HEK293 (cell line): ENCODE measurements around the gene WDR4.
A peak's percentile ranks its signal among the peaks of the same experiment; 100 is the strongest.

Experiments
- CTCF ChIA-PET: fragments of 350-600 bp; formaldehyde crosslinking; extraction: SDS; loops from one replicate; lab custom pipeline; 2021; ENCODE audit warnings: antibody characterized with exemption; lab: Yijun Ruan, JAX
- POLR2A ChIA-PET: fragments of 300-600 bp; formaldehyde crosslinking; extraction: SDS; loops from one replicate; lab custom pipeline; 2020; ENCODE audit warnings: antibody characterized with exemption, inconsistent platforms; lab: Yijun Ruan, JAX
- H3K27ac ChIP-seq: fragments of 200-500 bp; sonication (Bioruptor generic); 2 replicates; pipeline ENCODE4 v1.5.1; 2014; ENCODE audit warnings: low read depth, low read length, control low read depth, inconsistent platforms; ENCODE audit errors: extremely low read depth
- H3K36me3 ChIP-seq, 2 experiments: fragments of 200-500 bp in 1 of 2; sonication (Bioruptor generic) in 1 of 2; 1 replicate in 1 of 2; 2 replicates in 1 of 2; pipeline ENCODE4 v1.5.1; 2014 to 2017; ENCODE audit warnings: inconsistent platforms in 2 of 2, low read length in 2 of 2; ENCODE audit not compliant: control insufficient read depth in 2 of 2, insufficient read depth in 1 of 2
- H3K4me1 ChIP-seq: fragments of 200-500 bp; sonication (Bioruptor generic); 2 replicates; pipeline ENCODE4 v1.5.1; 2014; ENCODE audit warnings: mild to moderate bottlenecking, low read length, inconsistent platforms; ENCODE audit not compliant: control insufficient read depth, insufficient read depth
- H3K4me3 ChIP-seq: 2 replicates; pipeline ENCODE4 v1.5.1; 2011; ENCODE audit warnings: low read depth, mild to moderate bottlenecking, control low read depth, low read length, moderate library complexity
- H3K9me3 ChIP-seq: fragments of 200-500 bp; sonication (Bioruptor generic); 2 replicates; pipeline ENCODE4 v1.5.1; 2014; ENCODE audit warnings: low read depth, low read length, inconsistent platforms; ENCODE audit not compliant: control insufficient read depth, insufficient read depth
- IKZF3 ChIP-seq: fragments of 450-650 bp; IDR thresholded peaks from 2 replicates; pipeline ENCODE4 v1.5.0; 2018; ENCODE audit warnings: missing biosample characterization, mild to moderate bottlenecking, missing genetic modification characterization, moderate library complexity
- PATZ1 ChIP-seq: fragments of 450-650 bp; formaldehyde crosslinking; IDR thresholded peaks from 2 replicates; pipeline ENCODE4 v1.5.1; 2016; ENCODE audit warnings: missing biosample characterization, missing genetic modification characterization
- PRDM2 ChIP-seq: fragments of 450-650 bp; formaldehyde crosslinking; IDR thresholded peaks from 2 replicates; pipeline ENCODE4 v1.5.1; 2016; ENCODE audit warnings: missing biosample characterization, missing genetic modification characterization, borderline replicate concordance
- PRDM4 ChIP-seq: fragments of 450-650 bp; formaldehyde crosslinking; IDR thresholded peaks from 2 replicates; pipeline ENCODE4 v1.5.1; 2017; ENCODE audit warnings: missing biosample characterization, missing genetic modification characterization
- WT1 ChIP-seq: fragments of 450-650 bp; formaldehyde crosslinking; IDR thresholded peaks from 2 replicates; pipeline ENCODE4 v1.5.1; 2016; ENCODE audit warnings: missing biosample characterization, missing genetic modification characterization
- ZNF112 ChIP-seq: fragments of 450-650 bp; formaldehyde crosslinking; IDR thresholded peaks from 2 replicates; pipeline ENCODE4 v1.5.0; 2017; ENCODE audit warnings: missing biosample characterization, missing genetic modification characterization
- ZNF132 ChIP-seq: fragments of 450-650 bp; formaldehyde crosslinking; IDR thresholded peaks from 2 replicates; pipeline ENCODE4 v1.5.1; 2017; ENCODE audit warnings: missing biosample characterization, missing genetic modification characterization, borderline replicate concordance
- ZNF169 ChIP-seq: fragments of 450-650 bp; formaldehyde crosslinking; IDR thresholded peaks from 2 replicates; pipeline ENCODE4 v1.5.1; 2016; ENCODE audit warnings: missing biosample characterization, missing genetic modification characterization
- ZNF18 ChIP-seq: fragments of 450-650 bp; formaldehyde crosslinking; IDR thresholded peaks from 2 replicates; pipeline ENCODE4 v1.5.1; 2016; ENCODE audit warnings: missing biosample characterization, missing genetic modification characterization
- ZNF221 ChIP-seq: fragments of 450-650 bp; formaldehyde crosslinking; IDR thresholded peaks from 2 replicates; pipeline ENCODE4 v1.5.1; 2017; ENCODE audit warnings: missing biosample characterization, missing genetic modification characterization, borderline replicate concordance
- ZNF239 ChIP-seq: fragments of 450-650 bp; formaldehyde crosslinking; IDR thresholded peaks from 2 replicates; pipeline ENCODE4 v1.5.1; 2016; ENCODE audit warnings: missing biosample characterization, missing genetic modification characterization
- ZNF266 ChIP-seq: fragments of 450-650 bp; formaldehyde crosslinking; IDR thresholded peaks from 2 replicates; pipeline ENCODE4 v1.5.1; 2016; ENCODE audit warnings: missing biosample characterization, missing genetic modification characterization, low read depth
- ZNF404 ChIP-seq: fragments of 450-650 bp; formaldehyde crosslinking; IDR thresholded peaks from 2 replicates; pipeline ENCODE4 v1.5.1; 2017; ENCODE audit warnings: missing biosample characterization, missing genetic modification characterization
- ZNF521 ChIP-seq: fragments of 450-650 bp; formaldehyde crosslinking; IDR thresholded peaks from 2 replicates; pipeline ENCODE4 v1.5.1; 2017; ENCODE audit warnings: missing biosample characterization, mild to moderate bottlenecking, missing genetic modification characterization
- ZNF621 ChIP-seq: fragments of 450-650 bp; formaldehyde crosslinking; IDR thresholded peaks from 2 replicates; pipeline ENCODE4 v1.5.1; 2017; ENCODE audit warnings: missing biosample characterization, missing genetic modification characterization
- ZNF660 ChIP-seq: fragments of 450-650 bp; IDR thresholded peaks from 2 replicates; pipeline ENCODE4 v1.5.1; 2018; ENCODE audit warnings: missing biosample characterization, mild to moderate bottlenecking, missing genetic modification characterization
- ZNF664 ChIP-seq: fragments of 450-650 bp; formaldehyde crosslinking; IDR thresholded peaks from 2 replicates; pipeline ENCODE4 v1.5.1; 2016; ENCODE audit warnings: missing biosample characterization, missing genetic modification characterization
- ZNF776 ChIP-seq: fragments of 450-650 bp; formaldehyde crosslinking; IDR thresholded peaks from 2 replicates; pipeline ENCODE4 v1.5.0; 2017; ENCODE audit warnings: missing biosample characterization, missing genetic modification characterization, borderline replicate concordance
- ZSCAN5A ChIP-seq: fragments of 450-650 bp; formaldehyde crosslinking; IDR thresholded peaks from 2 replicates; pipeline ENCODE4 v1.5.1; 2016; ENCODE audit warnings: missing biosample characterization, missing genetic modification characterization

The WDR4 gene

GRCh38 chr21:42841156-42841915 lies 38.0 kb downstream of the WDR4 start (continued):
- TF ChIP-seq PATZ1 (tag by site-specific recombination) (no peak), ZNF112 (no peak), ZNF664 (no peak), ZNF621 (no peak), ZNF404 (no peak), PRDM4 (no peak), ZNF132 (tag by site-specific recombination) (no peak), ZNF221 (tag by site-specific recombination) (no peak)

GRCh38 chr21:42840411-42841155 lies 38.8 kb downstream of the WDR4 start:
- Histone ChIP-seq H3K27ac (no peak overlapping the region), H3K4me1 (no peaks in the 10 kb centered on the region), H3K4me3 (no peak overlapping the region), H3K36me3 (peaks cover 31 to 57% of the 10 kb centered on the region in 2 experiments), H3K9me3 (no peaks in the 10 kb centered on the region)
- ChIA-PET CTCF (no interaction called here), POLR2A (no interaction called here)
- TF ChIP-seq PRDM2 = no peak
- TF ChIP-seq IKZF3 (tag by site-specific recombination) = no peak
- no peak for TF ChIP-seq ZNF521 (tag by site-specific recombination)
- peak; percentile 95 for TF ChIP-seq ZNF18
- no peak for TF ChIP-seq ZNF660 (tag by site-specific recombination)
- TF ChIP-seq ZNF239 = no peak
- no peak for TF ChIP-seq ZNF266
- 0 out of 2 replicates have a peak, but pooled peaks have one; percentile 7 for TF ChIP-seq ZSCAN5A (tag by site-specific recombination)
- 0 out of 2 replicates have a peak, but pooled peaks have one; percentile 17 for TF ChIP-seq ZNF776 (tag by site-specific recombination)
- TF ChIP-seq ZNF169 (tag by site-specific recombination) = 0 out of 2 replicates have a peak, but pooled peaks have one; percentile 45
- no peak for TF ChIP-seq PATZ1 (tag by site-specific recombination)
- TF ChIP-seq WT1 (tag by site-specific recombination) = no peak
